CD4-positive, alpha-beta memory T cell (primary cell): ENCODE results near the gene CYP39A1. TPM values are rescaled to one million over a fixed set of nuclear protein-coding genes. Genes with fewer than 3 reads are reported as not detected.

ENCODE experiments used
- CTCF ChIA-PET: fragments of 350-600 bp; sonication (Branson Sonifier 250); formaldehyde crosslinking; loops from one replicate; lab custom pipeline; 2021; ENCODE audit warnings: inconsistent platforms; ENCODE audit not compliant: partially characterized antibody; lab: Charles Lee
- POLR2A ChIA-PET: fragments of 350-600 bp; sonication (Branson Sonifier 250); formaldehyde crosslinking; loops from one replicate; lab custom pipeline; 2021; ENCODE audit not compliant: partially characterized antibody; lab: Charles Lee
- DNase-seq, 5 donors: peaks; one replicate each; pipeline versions ENCODE4 v3.0.0 to v3.0.0-alpha.2; 2020 to 2022; ENCODE audit warnings: mixed read lengths in 1 of 5
- H3K27ac ChIP-seq: one replicate; pipeline ENCODE4 v1.7.0; 2013; ENCODE audit warnings: low read depth, low read length
- H3K27me3 ChIP-seq: 2 replicates; pipeline ENCODE4 v1.7.0; 2013; ENCODE audit warnings: mild to moderate bottlenecking, low read length, moderate library complexity; ENCODE audit not compliant: insufficient read depth
- H3K36me3 ChIP-seq: 2 replicates; pipeline ENCODE4 v1.7.0; 2013; ENCODE audit warnings: mild to moderate bottlenecking, low read length, moderate library complexity; ENCODE audit not compliant: insufficient read depth
- H3K4me1 ChIP-seq: 2 replicates; pipeline ENCODE4 v1.7.0; 2013; ENCODE audit warnings: mild to moderate bottlenecking, low read length, moderate library complexity; ENCODE audit not compliant: insufficient read depth
- H3K4me3 ChIP-seq, 2 donors: one replicate each; pipeline ENCODE4 v1.7.0; 2013; ENCODE audit warnings: low read length in 2 of 2, mild to moderate bottlenecking in 1 of 2
- H3K9me3 ChIP-seq, 2 donors: one replicate each; pipeline ENCODE4 v1.7.0; 2013; ENCODE audit warnings: low read length in 2 of 2, control low read depth in 1 of 2; ENCODE audit not compliant: control insufficient read depth in 1 of 2
- H3K27ac Mint-ChIP-seq, 7 donors: one replicate each; pipeline ENCODE4 v1.8.0; 2020 to 2021; ENCODE audit warnings: mixed read lengths in 7 of 7, mild to moderate bottlenecking in 6 of 7, inconsistent platforms in 3 of 7, moderate library complexity in 3 of 7
- H3K27me3 Mint-ChIP-seq, 2 donors: one replicate each; pipeline ENCODE4 v1.8.0; 2020 to 2021; ENCODE audit warnings: mixed read lengths in 2 of 2
- H3K36me3 Mint-ChIP-seq, 2 donors: one replicate each; pipeline ENCODE4 v1.8.0; 2020 to 2021; ENCODE audit warnings: mixed read lengths in 2 of 2, inconsistent platforms in 1 of 2, mild to moderate bottlenecking in 1 of 2
- H3K4me1 Mint-ChIP-seq, 4 donors: one replicate each; pipeline ENCODE4 v1.8.0; 2020 to 2021; ENCODE audit warnings: mixed read lengths in 4 of 4, mild to moderate bottlenecking in 1 of 4
- H3K4me3 Mint-ChIP-seq, 8 donors: one replicate each; pipeline ENCODE4 v1.8.0; 2020 to 2021; ENCODE audit warnings: mixed read lengths in 8 of 8, mild to moderate bottlenecking in 7 of 8, moderate library complexity in 6 of 8, inconsistent platforms in 3 of 8
- H3K9me3 Mint-ChIP-seq, 8 donors: one replicate each; pipeline ENCODE4 v1.8.0; 2020 to 2021; ENCODE audit warnings: mixed read lengths in 8 of 8, mild to moderate bottlenecking in 5 of 8, inconsistent platforms in 3 of 8, moderate library complexity in 1 of 8
- intact Hi-C: fragments of 100-400 bp; cut with micrococcal nuclease; formaldehyde crosslinking; loops from one replicate; pipeline ENCODE4 v1.15.1; 2023
- polyA plus RNA-seq, 2 donors: library from polyadenylated mRNA; unstranded; fragments of 300-500 nt; fragmentation: Illumina TruSeq; gene quantifications; one replicate each; pipeline ENCODE4 v1.2.3, GENCODE V29; 2021
- total RNA-seq, 2 experiments: library from RNA; stranded (reverse); gene quantifications; one replicate each; pipeline ENCODE4 v1.2.3, GENCODE V29; 2021

Gene CYP39A1
- total and polyA plus RNA-seq, 4 experiments from 2014 or later = not detected

DNA sequence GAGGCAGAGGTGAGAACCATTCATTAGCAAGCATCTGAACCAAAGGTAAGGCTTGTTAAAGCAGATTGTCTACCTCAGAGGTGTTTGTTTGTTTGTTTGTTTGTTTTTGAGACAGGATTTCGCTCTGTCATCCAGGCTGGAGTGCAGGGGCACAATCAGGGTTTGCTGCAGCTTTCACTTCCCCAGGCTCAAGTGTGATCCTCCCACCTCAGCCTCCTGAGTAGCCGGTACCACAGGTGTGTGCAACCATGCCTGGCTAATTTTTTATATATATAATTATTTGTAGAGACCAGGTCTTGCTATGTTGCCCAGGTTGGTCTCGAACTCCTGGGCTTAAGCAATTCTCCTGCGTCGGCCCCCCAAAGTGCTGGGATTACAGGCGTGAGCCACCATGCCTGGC lies 17.2 kb downstream of the CYP39A1 start:
- no peaks in the 10 kb centered on the region for H3K9me3 ChIP-seq
- H3K4me1 ChIP-seq = no peaks in the 10 kb centered on the region
- H3K4me1 Mint-ChIP-seq = no peaks in the 10 kb centered on the region
- intact Hi-C loops = no loop called here
- no peak overlapping the region for H3K27ac ChIP-seq
- H3K36me3 ChIP-seq = no peaks in the 10 kb centered on the region
- no peak for DNase-seq
- no peak overlapping the region for H3K27ac Mint-ChIP-seq
- no peak overlapping the region for H3K4me3 ChIP-seq
- H3K27me3 Mint-ChIP-seq = peaks cover 5% of the 10 kb centered on the region in 2 donors
- ChIA-PET CTCF (no interaction called here), POLR2A (no interaction called here)
- H3K9me3 Mint-ChIP-seq = no peaks in the 10 kb centered on the region
- no peaks in the 10 kb centered on the region for H3K27me3 ChIP-seq
- no peak overlapping the region for H3K4me3 Mint-ChIP-seq
- no peaks in the 10 kb centered on the region for H3K36me3 Mint-ChIP-seq

DNA sequence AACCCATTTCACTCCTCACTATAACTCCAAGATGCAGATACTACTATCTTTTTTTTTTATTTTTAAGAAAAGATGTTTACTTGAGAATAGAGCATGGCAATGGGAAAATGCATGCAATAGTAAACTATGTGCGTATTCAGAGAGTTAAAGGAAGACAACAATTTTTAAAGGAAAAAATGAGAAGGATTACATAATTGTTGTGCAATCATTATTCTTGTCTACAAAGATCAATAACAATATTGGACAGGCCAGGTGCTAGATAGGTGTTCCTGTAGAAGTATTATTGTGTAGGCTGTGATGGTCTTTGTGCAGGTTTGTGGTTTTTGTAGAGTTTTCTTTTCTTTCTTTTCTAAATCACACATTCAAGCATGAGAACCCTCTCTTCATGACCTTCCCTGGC lies 20.6 kb downstream of the CYP39A1 start:
- H3K4me3 ChIP-seq = no peak overlapping the region
- H3K36me3 Mint-ChIP-seq = no peaks in the 10 kb centered on the region
- CTCF ChIA-PET = no interaction called here
- H3K36me3 ChIP-seq = no peaks in the 10 kb centered on the region
- no peaks in the 10 kb centered on the region for H3K9me3 ChIP-seq
- no peak overlapping the region for H3K4me3 Mint-ChIP-seq
- peaks cover 0 to 2% of the 10 kb centered on the region in 2 donors for H3K27me3 Mint-ChIP-seq
- H3K4me1 Mint-ChIP-seq = no peaks in the 10 kb centered on the region
- POLR2A ChIA-PET = no interaction called here
- H3K27ac ChIP-seq = no peak overlapping the region
- no peaks in the 10 kb centered on the region for H3K9me3 Mint-ChIP-seq
- H3K27ac Mint-ChIP-seq = no peak overlapping the region
- no peaks in the 10 kb centered on the region for H3K4me1 ChIP-seq
- no peaks in the 10 kb centered on the region for H3K27me3 ChIP-seq
- intact Hi-C loops = no loop called here
- no peak for DNase-seq

DNA sequence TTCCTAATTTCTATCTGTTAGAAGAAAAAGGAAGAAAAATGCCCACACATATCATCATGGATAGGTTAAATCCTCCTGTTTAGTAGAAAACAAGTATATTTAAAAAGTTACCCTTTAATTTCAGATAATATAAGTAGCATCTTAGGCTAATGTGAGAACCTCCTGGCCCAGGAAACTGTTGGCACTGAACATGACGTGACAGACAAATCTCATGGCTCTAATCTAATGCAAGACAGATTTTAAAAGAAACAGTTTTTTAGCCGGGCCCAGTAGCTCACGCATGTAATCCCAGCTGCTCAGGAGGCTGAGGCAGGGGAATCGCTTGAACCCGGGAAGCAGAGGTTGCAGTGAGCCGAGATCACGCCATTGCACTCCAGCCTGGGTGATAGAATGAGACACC lies 22.9 kb downstream of the CYP39A1 start:
- Mint-ChIP-seq H3K4me3 (no peak overlapping the region), H3K9me3 (no peaks in the 10 kb centered on the region), H3K27ac (no peak overlapping the region), H3K27me3 (peaks cover 0 to 2% of the 10 kb centered on the region in 2 donors), H3K4me1 (peaks cover 5 to 11% (median 7%) of the 10 kb centered on the region in 4 donors), H3K36me3 (no peaks in the 10 kb centered on the region)
- intact Hi-C loops = no loop called here
- H3K4me3 ChIP-seq = no peak overlapping the region
- CTCF ChIA-PET = no interaction called here
- POLR2A ChIA-PET = no interaction called here
- H3K27ac ChIP-seq = no peak overlapping the region
- peaks cover 3% of the 10 kb centered on the region for H3K4me1 ChIP-seq
- DNase-seq = no peak
- H3K36me3 ChIP-seq = no peaks in the 10 kb centered on the region
- H3K27me3 ChIP-seq = no peaks in the 10 kb centered on the region
- no peaks in the 10 kb centered on the region for H3K9me3 ChIP-seq

DNA sequence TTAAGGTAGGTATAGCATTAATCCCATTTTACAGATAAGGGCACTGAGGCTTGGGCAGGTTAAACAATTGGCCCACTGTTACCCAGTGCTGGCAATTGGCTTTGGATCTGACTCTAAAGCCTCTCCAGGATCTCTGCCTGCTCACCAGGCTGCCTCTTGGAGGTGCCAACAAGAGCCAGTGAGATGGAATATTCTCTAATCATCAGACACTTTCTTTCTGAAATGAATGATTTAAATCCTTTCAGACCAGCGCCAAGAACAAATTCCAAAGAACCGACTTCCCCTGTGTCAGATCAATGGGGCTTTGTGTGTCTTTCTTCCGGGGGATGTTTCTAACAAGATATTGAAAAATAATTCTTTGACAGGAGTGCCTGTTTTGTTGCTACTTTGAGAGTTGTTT lies 23.6 kb downstream of the CYP39A1 start:
- Mint-ChIP-seq H3K36me3 (no peaks in the 10 kb centered on the region), H3K27me3 (peaks cover 1 to 3% of the 10 kb centered on the region in 2 donors), H3K4me1 (peaks cover 5 to 11% (median 7%) of the 10 kb centered on the region in 4 donors), H3K27ac (peak overlapping the region in 1 of 7 donors; percentile 25), H3K4me3 (no peak overlapping the region), H3K9me3 (no peaks in the 10 kb centered on the region)
- ChIA-PET CTCF (no interaction called here), POLR2A (no interaction called here)
- Histone ChIP-seq H3K27ac (no peak overlapping the region), H3K4me3 (no peak overlapping the region), H3K27me3 (no peaks in the 10 kb centered on the region), H3K4me1 (peaks cover 3% of the 10 kb centered on the region), H3K9me3 (no peaks in the 10 kb centered on the region), H3K36me3 (no peaks in the 10 kb centered on the region)
- no peak for DNase-seq
- intact Hi-C loops = no loop called here

DNA sequence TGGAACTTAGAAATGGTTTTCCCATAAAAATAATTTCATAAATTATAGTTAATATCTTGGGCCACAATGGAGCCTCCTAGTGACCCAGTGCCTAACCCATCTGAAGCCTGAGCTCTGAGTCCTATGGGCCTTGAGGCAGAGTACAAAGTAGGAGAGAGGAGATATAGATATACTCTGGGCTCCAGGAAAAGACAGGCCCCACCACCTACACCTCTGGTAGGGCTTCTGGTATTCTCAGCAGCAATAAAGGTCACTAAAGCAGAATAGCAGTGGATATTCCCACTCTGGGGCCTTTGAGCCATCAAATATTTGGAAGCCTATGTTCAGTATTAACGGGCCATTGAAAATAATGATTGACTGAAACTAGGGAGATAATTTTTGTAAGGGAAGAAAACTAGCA lies 24.1 kb downstream of the CYP39A1 start:
- Histone ChIP-seq H3K9me3 (no peaks in the 10 kb centered on the region), H3K27ac (no peak overlapping the region), H3K4me1 (peaks cover 3% of the 10 kb centered on the region), H3K36me3 (no peaks in the 10 kb centered on the region), H3K4me3 (no peak overlapping the region), H3K27me3 (no peaks in the 10 kb centered on the region)
- no peaks in the 10 kb centered on the region for H3K36me3 Mint-ChIP-seq
- no peaks in the 10 kb centered on the region for H3K9me3 Mint-ChIP-seq
- H3K4me3 Mint-ChIP-seq = no peak overlapping the region
- no peak for DNase-seq
- peaks cover 5 to 11% (median 7%) of the 10 kb centered on the region in 4 donors for H3K4me1 Mint-ChIP-seq
- ChIA-PET POLR2A (no interaction called here), CTCF (no interaction called here)
- intact Hi-C loops = no loop called here
- peaks cover 1 to 3% of the 10 kb centered on the region in 2 donors for H3K27me3 Mint-ChIP-seq
- H3K27ac Mint-ChIP-seq = no peak overlapping the region

DNA sequence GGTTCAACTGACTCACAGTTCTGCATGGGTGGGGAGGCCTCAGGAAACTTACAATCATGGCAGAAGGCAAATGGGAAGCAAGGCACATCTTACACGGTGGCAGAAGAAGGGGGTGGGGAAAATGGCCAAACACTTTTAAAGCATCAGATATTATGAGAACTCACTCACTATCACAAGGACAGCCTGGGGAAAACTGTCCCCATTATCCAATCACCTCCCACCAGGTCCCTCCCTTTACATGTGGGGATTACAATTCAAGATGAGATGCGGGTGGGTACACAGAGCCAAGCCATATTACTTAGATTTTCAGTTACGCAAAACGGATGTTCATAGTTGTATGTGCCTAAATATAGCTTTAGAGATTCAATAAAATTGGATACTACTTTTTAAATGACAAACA lies 25.6 kb downstream of the CYP39A1 start:
- peak overlapping the region in 1 of 8 donors; percentile 28 for H3K4me3 Mint-ChIP-seq
- POLR2A ChIA-PET = no interaction called here
- no peak overlapping the region for H3K4me3 ChIP-seq
- no peak overlapping the region for H3K27ac Mint-ChIP-seq
- no peaks in the 10 kb centered on the region for H3K9me3 ChIP-seq
- no peak overlapping the region for H3K27ac ChIP-seq
- H3K9me3 Mint-ChIP-seq = no peaks in the 10 kb centered on the region
- H3K36me3 ChIP-seq = no peaks in the 10 kb centered on the region
- CTCF ChIA-PET = interaction anchor here (0.9 kb wide), 2 partner anchors 11 to 537 kb away, joined by 3 to 8 read pairs; no protein-coding TSS in a partner anchor
- H3K4me1 Mint-ChIP-seq = peaks cover 5 to 11% (median 7%) of the 10 kb centered on the region in 4 donors
- H3K27me3 Mint-ChIP-seq = peaks cover 1 to 3% of the 10 kb centered on the region in 2 donors
- DNase-seq = no peak
- H3K4me1 ChIP-seq = peaks cover 3% of the 10 kb centered on the region
- H3K27me3 ChIP-seq = no peaks in the 10 kb centered on the region
- no peaks in the 10 kb centered on the region for H3K36me3 Mint-ChIP-seq
- intact Hi-C loops = loop anchor here (1.0 kb wide), 2 partner anchors 208 to 697 kb away; no protein-coding TSS in a partner anchor

DNA sequence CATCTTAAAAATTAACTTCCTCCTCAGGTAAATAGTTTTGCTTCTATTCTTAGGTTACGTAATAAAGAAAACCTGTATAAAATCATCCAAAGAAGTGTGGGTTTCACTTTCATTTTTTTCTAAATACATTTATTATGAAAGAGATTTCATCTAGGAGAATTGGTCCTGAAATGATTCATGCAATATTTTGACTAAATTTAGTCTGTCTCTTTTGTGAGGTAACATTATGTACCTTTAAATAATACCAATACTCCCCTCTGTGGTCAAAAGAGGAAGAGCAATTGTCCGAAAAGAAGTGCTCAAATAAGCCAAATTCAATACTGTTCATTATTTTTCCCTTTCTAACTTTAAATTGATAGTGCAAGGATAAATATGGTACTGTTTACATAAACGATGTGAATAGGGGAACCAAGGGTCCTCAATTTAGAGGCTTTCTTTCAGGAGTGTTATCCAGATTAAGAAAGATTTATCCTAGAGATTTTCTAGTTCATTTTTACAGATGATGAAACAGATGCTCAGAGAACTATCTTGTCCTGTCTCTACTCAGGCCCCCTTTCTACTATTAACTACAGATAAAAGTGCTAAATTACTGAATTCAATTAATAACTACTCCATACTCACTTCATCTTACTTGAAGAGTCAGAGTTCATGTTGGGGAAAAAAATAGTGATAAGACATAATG lies 26.2 kb downstream of the CYP39A1 start:
- Histone ChIP-seq H3K4me3 (no peak overlapping the region), H3K9me3 (no peaks in the 10 kb centered on the region), H3K27me3 (no peaks in the 10 kb centered on the region), H3K4me1 (peaks cover 3% of the 10 kb centered on the region), H3K36me3 (no peaks in the 10 kb centered on the region), H3K27ac (no peak overlapping the region)
- ChIA-PET CTCF (no interaction called here), POLR2A (no interaction called here)
- H3K4me1 Mint-ChIP-seq = peaks cover 5 to 11% (median 7%) of the 10 kb centered on the region in 4 donors
- peaks cover 3% of the 10 kb centered on the region in 2 donors for H3K27me3 Mint-ChIP-seq
- H3K4me3 Mint-ChIP-seq = peak overlapping the region in 5 of 8 donors; percentile 29 to 70 (median 51)
- intact Hi-C loops = loop anchor here (1.0 kb wide), 2 partner anchors 207 to 696 kb away; no protein-coding TSS in a partner anchor
- DNase-seq = peak in 4 of 5 donors; percentile 3 to 29 (median 12)
- H3K9me3 Mint-ChIP-seq = no peaks in the 10 kb centered on the region
- H3K27ac Mint-ChIP-seq = no peak overlapping the region
- no peaks in the 10 kb centered on the region for H3K36me3 Mint-ChIP-seq
